SK-N-MC (cell line): Measurements from ENCODE around the gene TMEM54.

Source experiments
- DNase-seq: peaks from one replicate; pipeline ENCODE4 v3.0.0-alpha.2; 2011; ENCODE audit warnings: low read depth, low spot score
- H3K27ac ChIP-seq: fragments of 200-600 bp; sonication (generic); 2 replicates; pipeline ENCODE4 v1.5.1; 2016; ENCODE audit warnings: mixed run types
- H3K36me3 ChIP-seq: fragments of 200-600 bp; sonication (generic); 2 replicates; pipeline ENCODE4 v1.6.1; 2017; ENCODE audit warnings: antibody characterized with exemption, low read length, mixed read lengths; ENCODE audit not compliant: insufficient read depth
- H3K4me3 ChIP-seq: fragments of 200-600 bp; sonication (generic); 2 replicates; pipeline ENCODE4 v1.5.1; 2016
- H3K9ac ChIP-seq: fragments of 200-600 bp; sonication (generic); 2 replicates; pipeline ENCODE4 v1.8.0; 2017; ENCODE audit warnings: mixed run types, mixed read lengths; ENCODE audit not compliant: insufficient read length
- H3K9me3 ChIP-seq: fragments of 200-600 bp; sonication (generic); 2 replicates; pipeline ENCODE4 v1.6.1; 2017; ENCODE audit warnings: low read depth, mild to moderate bottlenecking, antibody characterized with exemption, low read length, moderate library complexity, mixed read lengths
- EZH2 ChIP-seq: fragments of 200-600 bp; sonication (generic); IDR thresholded peaks from one replicate; pipeline ENCODE4 v1.6.1; 2017; ENCODE audit warnings: antibody characterized with exemption
- FOXP2 ChIP-seq: optimal IDR thresholded peaks from 2 replicates; pipeline ENCODE3; 2011; ENCODE audit warnings: mild to moderate bottlenecking, moderate library complexity; ENCODE audit not compliant: insufficient read depth; ENCODE audit errors: extremely low read length, control extremely low read depth
- POLR2AphosphoS5 ChIP-seq: IDR thresholded peaks from 2 replicates; pipeline ENCODE4 v1.6.1; 2012; ENCODE audit warnings: mild to moderate bottlenecking, low read depth, low read length, borderline replicate concordance

TMEM54 gene

DNA sequence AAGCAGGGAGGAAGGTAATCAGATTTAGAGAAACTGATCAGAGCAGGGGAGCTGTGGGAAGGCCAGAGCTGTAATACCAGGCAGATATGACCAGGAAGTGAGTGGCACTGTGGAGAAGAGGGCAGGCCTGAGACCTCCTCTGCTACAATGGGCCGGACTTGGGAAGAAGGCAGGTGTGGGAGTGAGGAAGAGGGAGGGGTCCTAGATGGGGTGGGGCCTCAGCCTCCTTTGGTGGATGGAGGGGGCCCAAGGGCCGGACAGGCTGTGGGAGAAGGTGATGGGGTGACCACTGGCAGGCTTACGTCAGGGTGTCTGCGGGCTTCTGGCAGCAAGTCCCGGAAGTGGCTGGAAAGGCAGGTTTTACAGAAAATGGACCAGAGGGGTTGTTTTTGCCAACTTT is 19.9 kb downstream of the TMEM54 start:
- no peak overlapping the region for H3K4me3 ChIP-seq
- no peaks in the 10 kb centered on the region for H3K36me3 ChIP-seq
- no peak overlapping the region for H3K9ac ChIP-seq
- TF ChIP-seq FOXP2, result no peak
- TF ChIP-seq EZH2, result no peak
- TF ChIP-seq POLR2AphosphoS5, result no peak
- no peak for DNase-seq
- H3K27ac ChIP-seq, result no peak overlapping the region
- H3K9me3 ChIP-seq, result no peaks in the 10 kb centered on the region

DNA sequence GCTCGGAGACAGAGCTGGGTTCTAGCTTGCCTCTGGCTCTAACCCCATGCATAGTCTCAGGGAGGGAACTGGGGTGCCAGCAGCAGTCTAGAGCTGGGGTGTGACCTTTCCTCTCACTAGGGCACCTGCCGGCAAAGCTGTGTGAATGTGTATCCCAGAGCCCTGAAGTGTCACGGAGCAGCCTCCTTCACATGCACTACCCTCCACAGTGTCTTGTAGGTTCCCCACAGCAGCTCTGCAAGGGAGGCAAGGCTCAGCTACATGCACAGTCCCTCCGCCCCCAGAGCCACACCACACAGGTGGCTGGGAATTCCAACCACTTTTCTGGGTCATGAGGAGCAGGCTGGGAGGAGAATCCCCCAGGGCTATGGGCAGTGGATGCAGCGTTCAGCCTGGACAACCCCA is 22.6 kb downstream of the TMEM54 start:
- H3K9ac ChIP-seq, result no peak overlapping the region
- H3K27ac ChIP-seq, result no peak overlapping the region
- no peak for DNase-seq
- TF ChIP-seq FOXP2, result no peak
- no peaks in the 10 kb centered on the region for H3K9me3 ChIP-seq
- no peaks in the 10 kb centered on the region for H3K36me3 ChIP-seq
- H3K4me3 ChIP-seq, result no peak overlapping the region

DNA sequence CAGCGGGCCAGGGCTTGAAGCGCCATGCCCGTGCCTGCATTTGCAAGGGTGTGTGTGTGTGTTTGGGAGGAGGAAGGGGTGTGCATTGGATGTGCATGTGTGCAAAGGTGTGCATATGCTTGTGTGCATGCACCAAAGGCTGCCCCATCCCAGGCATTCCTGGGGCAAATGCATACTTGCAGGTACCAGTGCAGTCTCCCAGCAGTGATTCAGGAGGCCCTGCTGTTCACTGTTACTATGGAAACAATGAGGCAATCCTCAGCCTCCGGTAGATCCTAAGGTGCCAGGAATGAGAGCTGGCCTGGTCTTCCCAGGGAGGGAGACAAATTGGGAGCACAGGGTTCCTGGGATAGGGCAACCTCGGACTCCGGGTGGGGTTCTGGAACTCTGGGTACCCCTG is 23.0 kb downstream of the TMEM54 start:
- TF ChIP-seq POLR2AphosphoS5 (no peak), EZH2 (no peak), FOXP2 (no peak)
- Histone ChIP-seq H3K9ac (no peak overlapping the region), H3K4me3 (no peak overlapping the region), H3K9me3 (no peaks in the 10 kb centered on the region), H3K36me3 (no peaks in the 10 kb centered on the region), H3K27ac (no peak overlapping the region)
- no peak for DNase-seq

DNA sequence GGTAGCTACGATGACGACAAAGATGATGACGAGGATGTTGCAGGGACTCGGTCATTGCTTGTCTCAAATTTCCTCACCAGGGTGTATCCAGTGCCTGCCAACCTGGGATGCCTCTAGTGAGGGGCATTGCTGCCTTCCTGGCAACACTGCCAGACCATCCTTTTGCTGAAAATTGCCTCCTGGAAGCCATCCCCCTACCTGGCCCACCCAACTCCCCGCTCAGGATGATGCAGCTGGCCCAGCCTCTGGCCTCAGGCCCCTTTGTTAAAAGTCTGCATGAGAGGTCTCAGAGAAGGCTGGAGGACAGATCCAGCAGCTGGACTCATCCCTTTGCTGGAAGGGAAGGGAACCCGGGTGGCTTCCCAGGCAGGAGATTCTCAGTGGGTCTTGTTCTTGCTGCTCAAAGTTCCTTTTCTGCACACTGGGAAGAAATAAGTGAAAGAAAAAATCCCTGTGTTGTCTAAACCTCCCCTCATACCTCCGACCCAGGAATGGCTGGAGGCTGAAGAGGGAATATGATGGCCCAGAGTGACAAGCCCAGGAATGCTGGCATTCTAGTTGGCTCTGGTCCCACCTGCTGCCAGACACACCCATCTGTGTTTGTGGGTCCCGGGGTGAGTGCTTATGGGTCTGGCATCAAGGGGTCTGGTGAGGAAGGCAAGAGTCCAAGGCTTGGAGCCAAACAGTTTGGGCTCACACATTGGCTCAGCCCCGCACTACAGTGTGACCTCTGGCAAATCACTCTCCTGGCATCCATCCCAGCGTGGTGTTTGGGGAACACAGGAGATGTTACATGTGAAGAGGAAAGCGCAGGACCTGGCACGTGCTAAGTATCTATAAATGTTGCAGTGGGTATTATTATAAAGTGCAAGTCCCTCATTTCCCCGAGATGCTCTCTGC is 23.7 kb downstream of the TMEM54 start:
- TF ChIP-seq FOXP2, result no peak
- TF ChIP-seq EZH2, result no peak
- TF ChIP-seq POLR2AphosphoS5, result no peak
- no peaks in the 10 kb centered on the region for H3K9me3 ChIP-seq
- H3K36me3 ChIP-seq, result no peaks in the 10 kb centered on the region
- H3K4me3 ChIP-seq, result no peak overlapping the region
- no peak overlapping the region for H3K27ac ChIP-seq
- H3K9ac ChIP-seq, result no peak overlapping the region
- no peak for DNase-seq

DNA sequence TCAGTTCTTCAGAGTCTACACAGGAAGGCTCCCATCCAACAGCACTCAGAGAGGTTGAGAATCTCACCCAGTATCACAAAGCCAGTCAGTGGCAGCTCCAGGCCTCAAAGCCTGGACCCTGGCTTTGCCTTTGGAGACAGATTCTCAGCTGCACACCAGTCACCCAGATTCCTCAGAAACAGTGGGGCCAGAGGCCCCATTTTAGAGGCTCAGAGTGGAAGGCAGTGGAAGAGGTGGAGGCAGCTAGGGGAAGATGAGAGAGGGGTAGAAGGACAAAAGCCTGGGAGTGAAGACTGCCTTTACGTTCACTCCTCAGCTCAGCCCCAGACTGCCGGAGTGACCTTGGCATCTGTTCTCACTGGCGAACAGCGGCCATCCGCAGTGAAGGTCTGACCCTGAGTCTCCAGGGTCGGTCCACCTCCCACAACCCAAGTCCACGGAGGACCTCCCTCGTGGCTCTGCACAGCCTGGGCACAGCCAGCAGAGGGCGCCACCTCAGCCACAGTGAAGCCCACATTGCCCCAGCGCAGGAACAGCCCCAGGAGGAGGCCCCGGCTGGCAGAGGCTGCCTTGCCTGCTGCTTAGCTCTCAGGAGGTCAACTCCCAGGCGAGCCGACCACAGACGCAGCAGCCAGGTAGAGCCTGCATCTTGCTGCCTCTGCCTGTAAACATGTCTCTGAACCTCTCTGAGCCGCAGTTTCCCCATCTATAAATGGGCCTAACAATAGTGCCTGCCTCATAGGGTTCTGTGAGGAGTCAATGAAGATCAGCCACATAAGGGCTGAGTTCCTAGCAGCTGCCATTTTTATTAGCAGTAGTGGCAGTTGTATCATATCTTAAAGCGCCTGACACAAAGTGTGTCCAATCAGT is 24.6 kb downstream of the TMEM54 start:
- TF ChIP-seq FOXP2, result no peak
- TF ChIP-seq POLR2AphosphoS5, result no peak
- no peak for TF ChIP-seq EZH2
- DNase-seq, result no peak
- H3K9me3 ChIP-seq, result no peaks in the 10 kb centered on the region
- H3K27ac ChIP-seq, result no peak overlapping the region
- no peak overlapping the region for H3K4me3 ChIP-seq
- H3K9ac ChIP-seq, result no peak overlapping the region
- no peaks in the 10 kb centered on the region for H3K36me3 ChIP-seq

DNA sequence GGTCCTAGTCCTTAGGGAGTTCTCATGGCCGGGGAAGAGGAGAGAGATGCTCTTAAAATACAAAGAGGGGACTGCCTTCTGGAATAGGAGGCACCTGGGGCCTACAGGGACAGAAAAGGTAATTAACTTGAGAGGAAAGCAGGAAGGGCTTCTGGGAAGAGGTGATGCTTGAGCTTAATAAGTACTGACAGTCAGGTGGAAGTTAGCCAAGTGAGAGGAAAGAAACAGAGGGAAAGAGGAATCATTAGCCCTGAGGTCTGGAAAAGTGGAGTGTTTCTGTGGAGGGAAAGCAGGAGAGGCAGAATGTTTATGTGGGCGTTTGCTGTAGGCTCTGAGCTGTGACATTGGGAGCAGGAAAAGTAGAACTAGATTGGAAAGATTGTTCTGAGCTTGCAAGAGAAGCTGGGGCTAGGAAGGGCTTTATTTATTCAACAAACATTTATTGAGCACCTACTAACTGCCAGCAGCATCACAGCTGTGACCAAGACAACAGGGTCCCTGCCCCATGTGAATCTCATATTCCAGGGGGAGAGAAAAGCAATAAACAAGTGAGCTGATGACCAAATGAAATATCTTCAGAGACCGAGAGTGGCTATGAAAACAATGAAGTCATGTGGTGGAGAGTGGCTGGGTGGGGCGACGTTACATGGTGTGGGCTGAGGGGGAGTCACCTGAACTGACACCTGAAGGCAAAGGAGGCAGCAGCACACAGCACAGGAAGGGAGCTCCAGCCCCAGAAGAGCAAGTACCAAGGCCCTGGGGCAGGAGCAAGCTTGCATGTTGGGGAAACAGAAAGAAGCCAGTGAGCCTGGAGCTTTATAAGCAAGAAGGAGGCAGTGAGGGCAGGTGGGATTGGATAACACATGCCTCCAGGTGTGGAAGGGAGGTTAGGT is 26.1 kb downstream of the TMEM54 start:
- H3K9ac ChIP-seq, result no peak overlapping the region
- DNase-seq, result no peak
- no peaks in the 10 kb centered on the region for H3K9me3 ChIP-seq
- no peak overlapping the region for H3K27ac ChIP-seq
- TF ChIP-seq EZH2 (no peak), FOXP2 (no peak), POLR2AphosphoS5 (no peak)
- H3K4me3 ChIP-seq, result no peak overlapping the region
- no peaks in the 10 kb centered on the region for H3K36me3 ChIP-seq

DNA sequence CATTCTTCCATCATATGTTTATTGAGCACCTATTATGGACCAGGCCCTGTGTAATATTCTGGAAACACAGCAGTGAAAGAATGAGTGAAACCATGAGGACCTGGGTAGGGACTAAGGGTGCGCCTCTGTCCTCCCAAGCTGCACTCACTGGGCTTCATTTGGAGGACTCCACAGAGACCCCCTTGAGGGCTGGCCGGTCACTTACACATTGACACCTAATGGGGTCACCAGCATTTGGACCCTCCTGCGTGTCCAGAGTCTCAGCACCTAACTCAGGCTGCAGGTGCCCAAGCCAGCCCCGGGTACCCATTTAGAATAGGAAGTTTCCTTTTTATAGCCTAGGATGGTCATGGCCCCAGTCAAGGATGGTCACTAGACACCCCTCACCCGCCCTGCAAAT is 27.7 kb downstream of the TMEM54 start:
- no peak overlapping the region for H3K4me3 ChIP-seq
- no peaks in the 10 kb centered on the region for H3K36me3 ChIP-seq
- no peak overlapping the region for H3K9ac ChIP-seq
- no peak for DNase-seq
- H3K27ac ChIP-seq, result no peak overlapping the region
- H3K9me3 ChIP-seq, result no peaks in the 10 kb centered on the region
- TF ChIP-seq POLR2AphosphoS5, result no peak
- TF ChIP-seq FOXP2, result no peak
- TF ChIP-seq EZH2, result no peak

DNA sequence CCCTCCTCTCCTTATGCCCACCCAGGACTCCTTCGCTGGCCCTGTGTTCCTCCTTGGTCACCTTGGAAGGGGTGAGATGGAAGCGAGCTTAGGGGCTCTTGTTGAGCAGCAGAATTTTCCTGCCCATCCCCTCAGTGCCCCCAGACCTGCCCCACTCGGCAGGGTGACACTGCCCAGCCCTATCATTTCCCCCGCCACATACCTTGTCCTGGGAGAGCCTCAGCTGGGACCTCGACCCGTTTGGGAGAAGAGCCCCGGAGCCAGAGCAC is 29.1 kb downstream of the TMEM54 start:
- Histone ChIP-seq H3K36me3 (no peaks in the 10 kb centered on the region), H3K27ac (no peak overlapping the region), H3K9ac (no peak overlapping the region), H3K4me3 (no peak overlapping the region), H3K9me3 (no peaks in the 10 kb centered on the region)
- DNase-seq, result no peak
- no peak for TF ChIP-seq FOXP2
- TF ChIP-seq POLR2AphosphoS5, result no peak
- no peak for TF ChIP-seq EZH2
